ENCODE results near the gene HK1. TPM values are rescaled to one million over a fixed set of nuclear protein-coding genes. Genes with fewer than 3 reads are reported as not detected.

HK1 gene
- total RNA-seq, 4 donors from 2014 or later, result 17.9 to 77.6 (median 43.6) TPM

DNA sequence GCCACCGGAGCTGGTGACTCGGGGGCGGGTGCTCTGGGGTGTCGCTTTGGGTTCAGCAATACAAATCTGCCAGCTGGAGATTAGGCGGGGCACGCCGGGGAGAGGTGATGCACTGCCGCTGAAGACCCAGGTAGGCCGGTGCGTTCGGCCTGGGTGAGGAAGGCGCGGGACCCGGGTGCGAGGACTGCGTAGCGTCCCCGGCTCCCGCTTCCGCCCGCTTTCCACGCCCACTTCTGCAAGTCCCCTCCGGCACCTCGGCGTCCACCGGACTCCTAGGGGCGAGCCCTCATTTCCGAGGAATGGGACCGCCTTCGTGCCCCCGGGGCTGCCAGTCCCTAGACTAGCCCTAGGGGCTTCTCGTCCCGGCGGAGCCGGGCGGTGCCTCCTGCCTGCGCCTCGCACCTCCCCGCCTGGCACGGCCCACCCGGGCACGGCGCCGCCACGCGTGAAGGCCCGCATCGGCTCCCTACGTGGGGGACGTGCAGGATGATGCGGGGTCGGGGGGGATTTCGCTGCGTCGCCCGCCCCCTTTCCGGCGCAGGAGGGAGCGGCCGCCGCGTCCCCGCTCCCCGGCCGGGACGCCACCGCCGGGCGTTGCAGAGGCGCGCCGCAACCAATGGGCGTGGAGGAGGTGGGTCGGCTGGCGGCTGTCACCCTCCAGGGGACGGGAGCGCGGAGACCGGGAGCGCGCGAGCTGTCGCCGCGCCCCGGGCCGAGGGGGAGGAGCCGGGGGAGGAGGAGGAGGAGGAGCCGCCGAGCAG, 40.0 kb downstream of the HK1 start:
- intact Hi-C loops (cut with DNase I; ENCODE audit: low total_unique reads), result no loop called here
- H3K4me1 ChIP-seq, result no peaks in the 10 kb centered on the region
- peak overlapping the region; percentile 63 to 96 for H3K4me3 ChIP-seq
- no peaks in the 10 kb centered on the region for H3K27me3 ChIP-seq
- peak; percentile 81 to 90 for DNase-seq
- TF ChIP-seq POLR2A (IDR thresholded peaks at IDR 0.05), result peak in 1 of 2 donors; percentile 79
- TF ChIP-seq, protein P1, sequence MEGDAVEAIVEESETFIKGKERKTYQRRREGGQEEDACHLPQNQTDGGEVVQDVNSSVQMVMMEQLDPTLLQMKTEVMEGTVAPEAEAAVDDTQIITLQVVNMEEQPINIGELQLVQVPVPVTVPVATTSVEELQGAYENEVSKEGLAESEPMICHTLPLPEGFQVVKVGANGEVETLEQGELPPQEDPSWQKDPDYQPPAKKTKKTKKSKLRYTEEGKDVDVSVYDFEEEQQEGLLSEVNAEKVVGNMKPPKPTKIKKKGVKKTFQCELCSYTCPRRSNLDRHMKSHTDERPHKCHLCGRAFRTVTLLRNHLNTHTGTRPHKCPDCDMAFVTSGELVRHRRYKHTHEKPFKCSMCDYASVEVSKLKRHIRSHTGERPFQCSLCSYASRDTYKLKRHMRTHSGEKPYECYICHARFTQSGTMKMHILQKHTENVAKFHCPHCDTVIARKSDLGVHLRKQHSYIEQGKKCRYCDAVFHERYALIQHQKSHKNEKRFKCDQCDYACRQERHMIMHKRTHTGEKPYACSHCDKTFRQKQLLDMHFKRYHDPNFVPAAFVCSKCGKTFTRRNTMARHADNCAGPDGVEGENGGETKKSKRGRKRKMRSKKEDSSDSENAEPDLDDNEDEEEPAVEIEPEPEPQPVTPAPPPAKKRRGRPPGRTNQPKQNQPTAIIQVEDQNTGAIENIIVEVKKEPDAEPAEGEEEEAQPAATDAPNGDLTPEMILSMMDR (IDR thresholded peaks at IDR 0.05), result peak in 3 of 4 experiments; percentile 5 to 33 (median 10)
- H3K9me3 ChIP-seq, result no peaks in the 10 kb centered on the region
- H3K27ac ChIP-seq, result peak overlapping the region; percentile 82 to 85
- no peaks in the 10 kb centered on the region for H3K36me3 ChIP-seq

DNA sequence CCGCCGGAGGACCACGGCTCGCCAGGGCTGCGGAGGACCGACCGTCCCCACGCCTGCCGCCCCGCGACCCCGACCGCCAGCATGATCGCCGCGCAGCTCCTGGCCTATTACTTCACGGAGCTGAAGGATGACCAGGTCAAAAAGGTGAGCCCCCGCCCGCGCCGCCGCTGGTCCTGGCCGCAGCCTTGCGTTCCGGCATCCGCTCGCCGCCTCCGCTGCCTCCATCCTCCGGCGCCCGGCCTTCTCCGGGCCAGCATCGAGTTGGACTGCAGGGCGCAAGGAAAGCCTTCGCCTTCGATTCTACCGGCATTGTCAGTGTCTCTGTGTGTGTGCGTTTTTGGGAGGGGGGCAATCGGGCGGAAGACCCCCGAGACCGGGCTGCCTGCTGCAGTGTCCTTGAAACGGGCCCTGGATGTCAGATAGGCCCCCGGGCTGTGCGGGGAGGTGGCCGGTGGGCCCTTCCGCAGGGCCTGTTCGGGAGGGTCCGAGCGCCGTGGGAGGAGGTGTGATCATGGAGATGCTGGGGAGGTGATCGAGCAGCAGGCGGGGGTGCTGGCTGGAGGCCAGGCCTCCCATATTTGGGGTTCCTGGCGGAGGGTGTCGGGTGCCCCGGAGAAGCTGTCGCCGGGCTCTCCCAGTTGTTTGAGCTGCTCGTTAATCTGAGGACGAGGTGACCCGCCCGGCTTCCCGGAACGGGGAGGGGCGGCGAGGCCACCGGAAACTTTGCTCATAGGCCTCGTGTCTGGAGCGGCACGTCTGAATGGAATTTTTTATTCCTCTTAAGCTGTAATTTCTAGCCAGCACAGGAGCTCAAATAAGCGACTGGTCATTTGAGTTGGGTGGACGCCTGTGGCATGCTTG, 40.8 kb downstream of the HK1 start:
- TF ChIP-seq POLR2A (IDR thresholded peaks at IDR 0.05), result peak in 1 of 2 donors; percentile 89
- TF ChIP-seq, protein P1 (IDR thresholded peaks at IDR 0.05), result peak in 1 of 4 experiments; percentile 3
- Histone ChIP-seq H3K4me1 (no peaks in the 10 kb centered on the region), H3K9me3 (no peaks in the 10 kb centered on the region), H3K36me3 (no peaks in the 10 kb centered on the region), H3K4me3 (peak overlapping the region; percentile 63 to 96), H3K27me3 (no peaks in the 10 kb centered on the region), H3K27ac (peak overlapping the region; percentile 82 to 85)
- intact Hi-C loops (cut with DNase I; ENCODE audit: low total_unique reads), result no loop called here
- peak; percentile 79 to 81 for DNase-seq

DNA sequence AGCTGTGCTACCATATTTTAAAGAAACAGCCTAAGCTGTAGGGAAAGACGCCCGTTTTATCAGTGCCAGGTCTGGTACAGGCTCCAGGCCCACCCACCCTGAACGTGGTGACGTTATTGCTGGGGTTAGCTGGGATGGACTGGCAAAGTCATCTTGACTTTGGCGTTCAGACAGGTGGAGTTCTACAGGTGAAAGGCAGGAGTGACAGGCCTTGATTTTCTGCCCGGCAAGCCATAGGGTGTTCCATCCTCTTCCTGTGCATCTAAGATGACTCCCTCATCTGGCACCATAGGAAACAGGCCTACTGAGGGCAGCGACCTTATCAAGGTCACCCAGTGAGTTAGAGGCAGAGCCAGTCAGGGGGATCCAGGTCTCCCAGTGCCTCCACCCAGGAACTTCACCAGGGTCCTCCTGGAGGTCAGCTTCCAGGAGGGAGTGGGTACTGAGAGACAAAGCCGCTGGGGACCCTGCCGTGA, 41.6 kb downstream of the HK1 start:
- peak in 1 of 2 donors; percentile 17 for DNase-seq
- no peak for TF ChIP-seq POLR2A (IDR thresholded peaks at IDR 0.05)
- H3K4me3 ChIP-seq, result peak overlapping the region; percentile 63 to 96
- no peaks in the 10 kb centered on the region for H3K9me3 ChIP-seq
- H3K27me3 ChIP-seq, result no peaks in the 10 kb centered on the region
- H3K27ac ChIP-seq, result peak overlapping the region; percentile 82 to 85
- H3K36me3 ChIP-seq, result no peaks in the 10 kb centered on the region
- intact Hi-C loops (cut with DNase I; ENCODE audit: low total_unique reads), result no loop called here
- H3K4me1 ChIP-seq, result no peaks in the 10 kb centered on the region

DNA sequence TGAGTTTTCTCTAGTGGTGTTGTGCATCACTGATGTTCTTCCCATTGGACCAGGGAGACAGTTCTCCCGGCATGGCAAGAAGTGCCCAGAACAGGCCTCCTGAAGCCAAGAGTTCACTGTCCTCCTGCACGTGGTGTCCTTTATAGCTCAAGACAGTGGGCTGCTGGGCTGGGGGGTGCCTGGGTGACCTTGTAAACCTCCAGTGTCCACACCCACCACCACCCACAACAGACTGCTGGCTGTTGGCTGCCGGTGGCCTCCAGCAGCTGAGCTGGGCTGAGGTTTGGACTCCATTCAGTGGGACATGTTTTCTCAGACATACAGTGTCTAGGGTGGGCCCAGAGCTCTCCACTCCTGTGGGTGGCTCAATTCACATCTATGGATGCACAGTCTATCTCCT, 42.2 kb downstream of the HK1 start:
- Histone ChIP-seq H3K4me3 (no peak overlapping the region), H3K27ac (no peak overlapping the region), H3K4me1 (no peaks in the 10 kb centered on the region), H3K36me3 (no peaks in the 10 kb centered on the region), H3K9me3 (no peaks in the 10 kb centered on the region), H3K27me3 (no peaks in the 10 kb centered on the region)
- intact Hi-C loops (cut with DNase I; ENCODE audit: low total_unique reads), result no loop called here
- DNase-seq, result no peak
- TF ChIP-seq, protein P1 (IDR thresholded peaks at IDR 0.05), result no peak
- TF ChIP-seq POLR2A (IDR thresholded peaks at IDR 0.05), result no peak

DNA sequence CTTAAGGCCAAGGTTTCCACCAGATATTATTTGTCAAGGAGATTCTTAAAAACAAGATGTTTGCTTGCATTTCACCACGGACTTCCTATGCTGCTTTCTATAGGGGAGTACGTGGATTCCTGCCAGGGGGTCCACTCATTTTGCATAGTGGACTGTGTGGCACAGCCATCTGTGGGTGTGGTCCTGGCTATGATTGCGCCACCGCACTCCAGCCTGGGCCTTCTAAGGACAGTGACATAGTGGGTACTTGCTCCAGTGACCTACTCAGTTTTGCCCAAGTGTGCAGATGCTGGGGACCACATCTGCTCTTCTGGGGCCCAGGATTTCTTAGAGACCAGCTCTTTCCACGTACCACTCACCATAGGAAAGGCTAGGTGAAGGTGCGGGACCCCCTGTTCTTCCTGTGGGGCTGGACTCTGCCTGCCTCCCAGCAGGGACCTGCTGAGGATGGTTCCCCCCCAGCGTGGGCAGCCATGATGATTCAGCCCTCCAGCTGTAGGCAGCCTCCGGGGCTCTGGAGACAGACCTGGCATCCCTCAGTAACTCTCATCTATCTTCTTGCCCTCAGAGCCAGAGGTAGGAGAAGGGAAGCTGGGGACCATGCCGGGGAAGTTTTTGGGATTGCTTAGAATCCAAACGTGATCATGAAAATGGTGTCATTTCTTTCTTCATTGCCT, 42.9 kb downstream of the HK1 start:
- H3K4me3 ChIP-seq, result no peak overlapping the region
- peaks cover 0 to under 1% of the 10 kb centered on the region in 2 donors for H3K4me1 ChIP-seq
- TF ChIP-seq POLR2A (IDR thresholded peaks at IDR 0.05), result no peak
- TF ChIP-seq, protein P1 (IDR thresholded peaks at IDR 0.05), result no peak
- no peak overlapping the region for H3K27ac ChIP-seq
- no peaks in the 10 kb centered on the region for H3K36me3 ChIP-seq
- H3K9me3 ChIP-seq, result no peaks in the 10 kb centered on the region
- H3K27me3 ChIP-seq, result no peaks in the 10 kb centered on the region
- intact Hi-C loops (cut with DNase I; ENCODE audit: low total_unique reads), result no loop called here
- DNase-seq, result no peak

Measured in uterus (tissue), 4 donors.